ENCODE results near the gene PPA1.

Gene PPA1

DNA sequence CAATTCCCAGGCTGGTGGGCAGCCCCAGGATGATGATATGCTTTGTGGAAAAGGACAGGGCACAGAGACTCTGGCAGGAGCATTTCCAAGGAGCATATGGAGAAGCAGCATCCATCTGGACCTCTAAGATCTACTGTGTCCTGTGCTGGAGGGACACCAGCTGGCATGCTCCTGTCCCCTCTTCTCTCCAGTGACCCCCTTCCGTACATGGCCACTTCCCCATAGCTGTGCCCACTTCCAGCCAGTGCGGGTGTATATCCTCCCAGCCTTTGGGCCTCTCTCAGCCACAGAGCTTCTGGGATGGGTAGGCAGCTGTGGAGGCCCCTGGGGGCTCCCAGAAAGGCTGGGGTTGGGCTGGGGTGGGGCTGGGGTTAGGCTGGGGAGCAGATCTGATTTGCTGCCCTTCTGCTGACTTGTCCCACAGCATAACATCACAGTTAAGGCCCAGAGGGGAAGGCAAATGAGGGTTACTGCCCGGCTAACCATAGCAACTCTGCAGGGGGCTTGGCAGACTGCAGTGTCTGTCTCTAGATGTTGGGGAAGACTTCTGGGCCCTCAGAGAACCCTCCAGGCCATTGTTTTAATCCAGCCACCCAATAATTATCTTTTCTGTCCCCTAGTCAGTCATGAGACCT lies 44.3 kb upstream of the PPA1 start:
- Histone ChIP-seq H3K4me1 (ENCODE audit: insufficient read depth, low read length, severe bottlenecking) (peaks cover 5% of the 10 kb centered on the region), H3K27me3 (ENCODE audit: insufficient read depth, low read length) (peaks cover 21% of the 10 kb centered on the region; the same call in 1 of the 2 replicates), H3K27ac (ENCODE audit: low read depth, low read length, poor library complexity, severe bottlenecking) (no peak overlapping the region), H3K4me3 (ENCODE audit: low read depth, low read length, poor library complexity, severe bottlenecking) (no peak overlapping the region), H3K36me3 (ENCODE audit: insufficient read depth, low read length) (no peaks in the 10 kb centered on the region; the same call in 1 of the 2 replicates), H3F3A (ENCODE audit: insufficient read depth, low read length) (no peaks in the 10 kb centered on the region), H3K9me2 (ENCODE audit: low read depth, low read length) (no peaks in the 10 kb centered on the region), H3K9ac (ENCODE audit: low read length) (no peak overlapping the region), H3K79me2 (ENCODE audit: insufficient read depth, low read length) (no peaks in the 10 kb centered on the region), H4K20me1 (ENCODE audit: insufficient read depth, low read length) (no peaks in the 10 kb centered on the region), H2AFZ (ENCODE audit: low read length) (no peak overlapping the region), H3K9me3 (ENCODE audit: low read length) (peaks cover 5% of the 10 kb centered on the region; the same call in 1 of the 2 replicates), H3K4me2 (ENCODE audit: low read length) (no peak overlapping the region)
- TF ChIP-seq EZH2 (IDR thresholded peaks at IDR 0.05; ENCODE audit: borderline replicate concordance, low read length), result no peak
- TF ChIP-seq, protein P1, sequence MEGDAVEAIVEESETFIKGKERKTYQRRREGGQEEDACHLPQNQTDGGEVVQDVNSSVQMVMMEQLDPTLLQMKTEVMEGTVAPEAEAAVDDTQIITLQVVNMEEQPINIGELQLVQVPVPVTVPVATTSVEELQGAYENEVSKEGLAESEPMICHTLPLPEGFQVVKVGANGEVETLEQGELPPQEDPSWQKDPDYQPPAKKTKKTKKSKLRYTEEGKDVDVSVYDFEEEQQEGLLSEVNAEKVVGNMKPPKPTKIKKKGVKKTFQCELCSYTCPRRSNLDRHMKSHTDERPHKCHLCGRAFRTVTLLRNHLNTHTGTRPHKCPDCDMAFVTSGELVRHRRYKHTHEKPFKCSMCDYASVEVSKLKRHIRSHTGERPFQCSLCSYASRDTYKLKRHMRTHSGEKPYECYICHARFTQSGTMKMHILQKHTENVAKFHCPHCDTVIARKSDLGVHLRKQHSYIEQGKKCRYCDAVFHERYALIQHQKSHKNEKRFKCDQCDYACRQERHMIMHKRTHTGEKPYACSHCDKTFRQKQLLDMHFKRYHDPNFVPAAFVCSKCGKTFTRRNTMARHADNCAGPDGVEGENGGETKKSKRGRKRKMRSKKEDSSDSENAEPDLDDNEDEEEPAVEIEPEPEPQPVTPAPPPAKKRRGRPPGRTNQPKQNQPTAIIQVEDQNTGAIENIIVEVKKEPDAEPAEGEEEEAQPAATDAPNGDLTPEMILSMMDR (IDR thresholded peaks at IDR 0.05; ENCODE audit: low read length), result no peak

DNA sequence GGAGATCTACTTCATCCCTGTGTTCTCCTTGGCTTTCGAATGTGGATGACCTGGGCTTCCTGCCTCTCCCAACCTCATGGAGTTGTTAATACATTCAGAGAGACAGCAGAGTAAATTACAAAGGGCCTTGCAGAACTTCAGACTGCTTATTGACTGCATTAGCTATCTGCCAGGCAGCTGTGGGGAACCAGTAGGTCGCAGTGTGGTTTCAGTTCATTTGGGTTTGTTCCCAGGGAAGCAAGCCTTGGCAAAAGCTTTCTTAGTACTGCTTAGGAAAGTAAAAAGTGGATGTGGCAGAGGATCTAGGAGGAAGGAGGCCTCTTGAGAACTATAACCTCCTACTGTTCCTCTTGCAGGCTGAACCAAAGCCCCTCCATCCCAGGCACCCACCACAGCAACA lies 41.4 kb upstream of the PPA1 start:
- Histone ChIP-seq H3K79me2 (ENCODE audit: insufficient read depth, low read length) (no peaks in the 10 kb centered on the region), H4K20me1 (ENCODE audit: insufficient read depth, low read length) (no peaks in the 10 kb centered on the region), H3K9me2 (ENCODE audit: low read depth, low read length) (no peaks in the 10 kb centered on the region), H3K36me3 (ENCODE audit: insufficient read depth, low read length) (no peaks in the 10 kb centered on the region; the same call in 1 of the 2 replicates), H2AFZ (ENCODE audit: low read length) (no peak overlapping the region), H3K27me3 (ENCODE audit: insufficient read depth, low read length) (peaks cover 18% of the 10 kb centered on the region; the same call in 1 of the 2 replicates), H3K27ac (ENCODE audit: low read depth, low read length, poor library complexity, severe bottlenecking) (no peak overlapping the region), H3K4me2 (ENCODE audit: low read length) (no peak overlapping the region), H3K9ac (ENCODE audit: low read length) (no peak overlapping the region), H3F3A (ENCODE audit: insufficient read depth, low read length) (no peaks in the 10 kb centered on the region), H3K9me3 (ENCODE audit: low read length) (peaks cover 5% of the 10 kb centered on the region; the same call in 1 of the 2 replicates), H3K4me3 (ENCODE audit: low read depth, low read length, poor library complexity, severe bottlenecking) (no peak overlapping the region), H3K4me1 (ENCODE audit: insufficient read depth, low read length, severe bottlenecking) (peaks cover 5% of the 10 kb centered on the region)
- TF ChIP-seq, protein P1 (IDR thresholded peaks at IDR 0.05; ENCODE audit: low read length), result no peak
- TF ChIP-seq EZH2 (IDR thresholded peaks at IDR 0.05; ENCODE audit: borderline replicate concordance, low read length), result no peak

DNA sequence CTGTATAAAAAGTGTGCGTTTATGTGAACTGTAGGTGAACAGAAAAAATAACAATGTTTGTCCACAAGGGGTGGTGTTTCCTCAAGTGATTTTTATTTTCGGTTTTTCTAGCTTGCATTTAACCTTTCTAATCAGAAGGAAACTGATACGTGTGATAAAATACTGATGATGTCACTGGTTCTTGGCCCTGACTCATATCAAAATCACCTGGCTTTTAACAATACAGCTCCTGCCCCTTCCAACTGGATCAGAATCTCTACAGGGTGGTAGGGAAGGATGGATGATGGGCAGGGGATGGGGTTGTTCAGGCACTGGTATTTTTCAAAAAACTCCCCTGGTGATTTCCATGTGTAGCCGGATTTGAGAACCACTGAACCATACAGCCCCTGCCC lies 39.7 kb upstream of the PPA1 start:
- no peak overlapping the region for H2AFZ ChIP-seq (ENCODE audit: low read length)
- peaks cover 5% of the 10 kb centered on the region for H3K4me1 ChIP-seq (ENCODE audit: insufficient read depth, low read length, severe bottlenecking)

More for the DNA sequence above, 39.7 kb upstream of the PPA1 start:
- no peaks in the 10 kb centered on the region for H3K79me2 ChIP-seq (ENCODE audit: insufficient read depth, low read length)
- H3K27me3 ChIP-seq (ENCODE audit: insufficient read depth, low read length), result peaks cover 18% of the 10 kb centered on the region; the same call in 1 of the 2 replicates
- no peak overlapping the region for H3K27ac ChIP-seq (ENCODE audit: low read depth, low read length, poor library complexity, severe bottlenecking)
- H4K20me1 ChIP-seq (ENCODE audit: insufficient read depth, low read length), result no peaks in the 10 kb centered on the region
- no peaks in the 10 kb centered on the region for H3F3A ChIP-seq (ENCODE audit: insufficient read depth, low read length)
- no peak overlapping the region for H3K4me3 ChIP-seq (ENCODE audit: low read depth, low read length, poor library complexity, severe bottlenecking)
- H3K9me3 ChIP-seq (ENCODE audit: low read length), result peaks cover 5% of the 10 kb centered on the region; the same call in 1 of the 2 replicates
- no peaks in the 10 kb centered on the region; the same call in 1 of the 2 replicates for H3K36me3 ChIP-seq (ENCODE audit: insufficient read depth, low read length)
- H3K9me2 ChIP-seq (ENCODE audit: low read depth, low read length), result no peaks in the 10 kb centered on the region
- peak overlapping the region; percentile 49; the same call in 1 of the 2 replicates for H3K4me2 ChIP-seq (ENCODE audit: low read length)
- TF ChIP-seq, protein P1 (IDR thresholded peaks at IDR 0.05; ENCODE audit: low read length), result peak; percentile 63
- no peak for TF ChIP-seq EZH2 (IDR thresholded peaks at IDR 0.05; ENCODE audit: borderline replicate concordance, low read length)
- H3K9ac ChIP-seq (ENCODE audit: low read length), result no peak overlapping the region

Data from OCI-LY1 (cell line).